GM19238 (cell line): ENCODE results near the gene LEFTY1.

Experiments
- DNase-seq: peaks from one replicate; pipeline ENCODE4 v3.0.0; 2011; ENCODE audit warnings: low spot score; ENCODE audit not compliant: insufficient read length

The LEFTY1 gene

DNA sequence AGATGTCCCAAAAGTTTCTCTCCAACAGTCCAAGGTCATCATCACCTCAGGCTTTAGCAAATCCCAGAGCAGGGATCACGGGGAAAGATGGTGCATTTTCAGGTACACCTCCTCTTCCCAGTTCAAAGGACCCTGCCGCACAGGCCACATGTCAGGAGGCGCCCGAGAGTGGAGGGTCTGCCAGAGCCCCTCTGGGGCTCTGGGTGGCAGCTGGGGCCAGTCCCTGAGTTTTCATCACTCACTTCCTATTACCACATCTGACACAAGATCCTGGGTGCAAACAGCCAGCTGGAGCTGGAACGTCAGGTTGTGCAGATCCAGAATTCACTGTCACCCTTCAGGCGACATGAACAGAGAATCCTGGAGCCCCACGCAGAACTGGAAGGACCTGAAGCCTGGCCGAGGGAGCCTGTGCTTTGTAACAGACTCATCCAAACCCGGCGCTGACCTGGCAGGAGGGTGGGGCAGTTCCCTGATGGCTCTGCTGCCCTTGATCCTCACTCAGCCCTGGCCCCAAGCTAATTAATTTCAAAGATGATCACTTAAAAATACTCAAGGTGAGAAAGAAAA lies 15.6 kb downstream of the LEFTY1 start:
- DNase-seq: no peak

DNA sequence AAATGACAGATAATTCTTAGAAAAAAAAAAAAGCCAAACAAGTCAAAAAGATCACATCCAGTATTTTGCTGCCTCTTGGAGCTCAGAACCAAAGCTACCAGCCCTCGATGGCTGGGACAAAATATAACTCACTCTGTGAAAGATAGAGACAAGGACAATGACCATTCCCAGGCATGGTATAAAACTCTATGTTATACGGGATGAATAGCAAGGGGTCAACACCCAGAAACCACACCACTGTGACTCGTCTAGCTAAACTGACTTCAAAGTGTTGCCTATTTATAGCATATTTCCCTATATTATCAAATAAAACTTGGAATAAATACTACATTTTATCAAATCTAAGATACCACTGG lies 16.9 kb downstream of the LEFTY1 start:
- DNase-seq: no peak

DNA sequence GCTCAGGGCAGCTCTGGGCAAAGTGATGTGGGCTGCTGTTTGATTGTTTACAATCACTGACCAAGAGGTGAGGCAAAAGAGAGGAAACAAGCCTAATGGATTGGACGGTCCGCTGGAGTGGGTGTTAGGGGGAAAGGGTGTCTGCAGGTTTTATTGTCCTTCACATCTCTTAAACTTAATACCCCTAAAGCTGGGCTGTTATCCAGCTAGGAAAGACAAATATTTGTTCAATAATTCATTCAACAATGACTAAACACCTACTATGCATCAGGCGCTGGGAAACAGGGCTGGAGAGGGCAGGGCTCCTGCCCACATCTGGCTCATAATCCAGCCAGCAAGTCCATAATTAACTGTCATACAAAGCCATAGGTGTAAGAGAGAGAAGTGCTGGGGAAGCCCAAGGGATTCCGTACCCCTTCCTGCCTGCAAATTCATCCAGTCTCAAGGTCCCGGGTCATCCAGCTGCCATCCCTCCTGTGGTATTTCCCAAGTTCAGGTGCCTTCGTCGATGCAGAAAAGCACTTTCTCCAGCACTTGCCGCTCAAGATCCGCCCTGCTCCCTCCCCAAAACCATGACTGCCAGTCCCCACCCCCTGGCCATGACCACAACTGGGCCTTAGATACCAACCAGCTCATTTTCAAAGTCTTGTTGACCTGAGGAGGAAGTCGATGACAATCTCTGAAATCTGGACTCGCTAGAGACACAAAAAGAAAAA lies 17.4 kb downstream of the LEFTY1 start:
- no peak for DNase-seq

DNA sequence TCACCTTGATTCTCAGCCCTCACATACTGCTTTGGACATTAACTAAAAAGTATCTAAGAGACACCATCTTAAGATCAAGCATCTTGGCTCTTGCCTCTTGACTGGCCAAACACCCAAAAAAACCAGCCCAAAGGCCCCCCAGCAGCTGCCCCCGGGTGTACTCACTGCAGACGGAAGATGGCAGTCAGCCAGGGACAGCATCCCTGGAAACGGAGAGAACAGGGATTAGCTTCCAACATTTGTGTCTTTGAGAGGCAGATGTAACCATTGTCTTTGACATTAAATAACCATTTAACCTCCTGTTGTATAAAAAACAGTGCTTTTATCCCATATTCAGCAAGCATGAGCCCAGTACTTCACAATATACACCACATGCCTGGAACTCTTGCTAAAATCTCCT lies 18.0 kb downstream of the LEFTY1 start:
- DNase-seq: no peak

DNA sequence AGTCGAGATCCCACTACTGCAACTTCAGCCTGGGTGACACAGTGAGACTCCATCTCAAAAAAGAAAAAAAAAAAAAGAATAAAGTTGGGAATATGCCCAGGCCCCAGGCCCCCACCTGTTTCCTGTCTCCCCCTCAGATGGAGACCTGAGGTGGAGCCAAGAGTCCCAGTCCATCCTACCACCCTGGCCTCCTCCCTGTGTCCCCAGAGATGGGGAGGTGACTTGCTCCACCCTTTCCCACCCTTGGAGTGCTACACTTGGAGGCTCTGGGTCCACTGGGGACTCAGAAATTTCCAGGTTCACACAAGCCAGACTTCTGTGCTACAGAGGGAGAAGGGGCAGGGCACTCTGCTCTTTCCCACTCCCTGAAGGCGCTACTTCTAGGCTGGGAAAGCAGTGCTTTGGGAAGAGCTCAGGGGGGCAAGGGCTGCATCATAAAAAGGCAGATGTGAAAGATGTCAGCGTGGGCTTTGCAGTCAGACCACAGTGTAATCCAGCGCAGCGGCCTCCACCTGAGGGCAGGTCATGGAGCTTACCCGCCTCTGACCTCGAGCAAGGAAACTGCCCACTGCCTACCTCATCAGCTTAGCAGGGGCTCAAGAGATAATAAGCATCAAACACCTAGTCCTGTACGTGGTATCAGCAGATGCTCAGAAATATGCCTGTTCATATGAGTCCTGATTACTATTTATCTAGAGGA lies 20.2 kb downstream of the LEFTY1 start:
- DNase-seq: no peak

DNA sequence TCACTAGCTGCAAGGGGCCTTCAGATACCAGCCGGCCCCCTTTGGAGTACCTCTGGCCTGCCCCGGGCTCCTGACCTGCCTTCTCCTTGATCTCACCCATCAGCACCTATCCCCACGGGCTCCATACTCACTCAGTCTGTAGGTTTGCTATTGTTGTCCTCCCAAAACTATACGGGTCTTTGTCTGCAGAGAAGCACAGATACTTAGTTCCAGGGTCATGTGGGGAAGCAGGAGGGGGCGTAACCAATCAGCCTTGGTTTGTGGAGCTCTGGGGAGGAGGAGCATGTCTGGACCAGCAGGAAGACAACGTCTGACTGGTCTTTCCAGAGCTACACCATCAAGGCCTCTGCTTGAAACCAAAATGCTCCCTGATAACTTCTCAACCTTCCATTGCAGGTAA lies 22.0 kb downstream of the LEFTY1 start:
- no peak for DNase-seq

DNA sequence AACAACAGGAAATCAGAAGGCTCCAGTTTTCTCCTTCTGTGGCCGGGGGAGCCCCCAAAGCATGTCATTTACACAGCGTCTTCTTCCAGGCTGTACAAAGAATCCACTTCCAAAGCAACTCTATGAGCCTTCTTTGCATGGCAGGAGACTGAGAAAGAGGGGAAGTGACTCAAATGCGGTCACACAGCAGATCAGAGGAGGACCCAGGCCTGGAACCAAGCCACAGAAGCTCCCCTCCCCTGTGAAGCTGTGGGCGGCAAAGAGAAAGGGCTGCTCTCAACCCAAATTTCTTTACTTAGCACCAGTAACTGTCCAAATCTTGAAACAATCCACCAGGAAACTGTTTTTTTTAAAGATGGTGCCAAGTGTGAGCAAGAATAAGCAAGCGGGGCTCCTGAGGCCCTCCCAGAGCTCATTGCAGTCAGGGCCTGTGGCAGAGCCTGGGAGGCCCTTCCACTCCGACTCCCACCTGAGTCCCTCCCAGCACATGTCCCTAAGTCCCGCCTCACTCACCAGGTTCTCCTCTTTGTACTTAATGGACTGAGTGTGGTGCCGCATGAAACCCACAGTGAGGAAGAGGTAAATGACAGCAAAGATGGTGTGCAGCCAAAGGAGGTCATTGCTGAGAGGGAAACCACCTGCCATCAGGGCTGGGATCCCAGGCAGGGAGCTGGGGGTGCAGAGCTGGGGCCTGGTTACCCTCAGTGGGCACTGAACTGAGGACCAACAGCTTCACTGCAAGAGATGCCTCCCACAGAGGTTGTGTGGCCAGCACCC lies 22.7 kb downstream of the LEFTY1 start:
- DNase-seq: no peak

DNA sequence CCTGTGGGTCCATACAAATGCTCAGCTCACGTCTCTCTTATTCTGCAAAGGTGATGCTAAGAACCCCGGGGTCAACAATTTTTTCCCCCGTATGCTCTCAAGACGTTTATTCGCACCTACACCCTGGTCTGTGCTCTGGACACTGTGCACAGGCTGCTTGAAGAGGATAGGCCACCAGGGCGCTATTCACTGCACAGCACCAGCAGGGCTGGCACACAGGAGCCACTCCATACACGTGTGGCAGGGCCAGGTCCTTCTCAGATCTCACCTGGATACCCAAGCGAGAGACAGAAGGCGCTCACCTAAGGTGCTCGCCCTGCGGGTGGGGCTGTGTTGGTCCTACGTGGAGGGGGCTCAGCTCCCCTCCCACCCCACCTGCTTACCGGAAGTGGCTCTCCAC lies 23.4 kb downstream of the LEFTY1 start:
- no peak for DNase-seq

DNA sequence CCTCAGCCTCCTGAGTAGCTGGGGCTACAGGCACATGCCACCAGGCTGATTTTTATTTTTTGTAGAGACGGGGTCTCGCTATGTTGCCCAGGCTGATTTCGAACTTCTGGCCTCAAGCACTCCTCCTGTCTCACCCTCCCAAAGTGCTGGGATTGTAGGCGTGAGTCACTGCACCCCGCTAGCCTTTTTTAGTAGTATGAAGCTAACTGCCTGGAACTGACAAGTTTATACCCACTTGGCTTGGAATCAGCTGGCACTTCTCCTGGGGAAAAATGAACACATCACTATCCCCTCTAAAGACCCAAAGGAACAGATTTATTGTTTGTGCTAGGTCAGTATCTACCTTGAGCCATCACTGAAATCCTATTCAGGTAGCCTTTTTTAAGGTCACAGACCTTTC lies 25.8 kb downstream of the LEFTY1 start:
- no peak for DNase-seq

DNA sequence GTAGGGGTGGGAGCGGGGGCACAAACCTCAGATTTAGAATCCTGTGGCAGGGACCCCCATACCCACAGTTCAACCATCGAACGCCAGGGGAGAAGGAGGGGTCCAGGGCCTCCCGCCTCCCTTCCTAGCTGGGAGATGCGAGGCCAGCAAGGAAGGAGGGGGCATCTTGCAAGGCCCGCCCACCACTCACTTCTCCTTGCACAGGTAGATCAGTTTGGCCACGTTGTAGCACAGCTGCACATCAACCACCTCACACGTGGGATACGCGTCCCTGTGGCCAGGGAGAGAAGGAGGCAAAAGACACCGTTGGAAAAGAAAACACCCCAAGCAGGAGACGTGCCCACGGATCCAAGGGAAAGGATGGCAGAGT lies 26.4 kb downstream of the LEFTY1 start:
- DNase-seq: no peak

DNA sequence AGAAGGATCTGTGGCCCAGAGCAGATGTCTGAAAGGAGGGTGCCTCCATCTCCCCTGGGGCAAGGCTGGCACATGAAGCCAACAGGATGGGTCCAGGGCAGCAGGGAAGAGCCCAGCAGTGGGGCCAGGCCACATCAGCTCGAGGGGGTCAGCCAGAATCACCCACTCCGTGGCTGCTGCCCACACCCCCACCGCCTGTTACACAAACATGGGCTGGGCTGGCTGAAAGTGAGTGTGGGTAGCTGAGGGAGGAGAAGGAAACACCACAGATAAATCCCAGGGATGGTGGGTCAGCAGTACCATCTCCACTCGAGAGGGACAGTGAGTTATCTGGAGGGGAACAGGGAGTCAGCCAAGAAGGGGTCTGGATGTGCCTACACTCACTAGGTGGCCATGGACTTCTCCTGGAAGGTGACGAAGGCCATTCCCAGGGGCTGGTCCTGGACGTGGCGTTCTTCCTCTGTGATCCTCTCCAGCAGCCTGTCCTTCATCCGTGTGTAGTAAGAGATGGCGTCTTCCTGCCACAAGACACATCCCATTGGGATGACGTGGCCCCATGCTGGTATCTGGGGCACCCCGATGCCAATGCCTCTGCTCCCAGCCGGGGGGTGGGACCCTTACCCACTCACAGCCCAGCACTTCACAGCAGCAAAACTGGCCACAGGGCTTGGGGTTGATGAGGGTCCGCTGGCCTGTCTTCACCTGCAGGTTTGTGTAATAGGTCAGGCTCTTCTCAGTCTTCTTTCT lies 26.9 kb downstream of the LEFTY1 start:
- DNase-seq: no peak

DNA sequence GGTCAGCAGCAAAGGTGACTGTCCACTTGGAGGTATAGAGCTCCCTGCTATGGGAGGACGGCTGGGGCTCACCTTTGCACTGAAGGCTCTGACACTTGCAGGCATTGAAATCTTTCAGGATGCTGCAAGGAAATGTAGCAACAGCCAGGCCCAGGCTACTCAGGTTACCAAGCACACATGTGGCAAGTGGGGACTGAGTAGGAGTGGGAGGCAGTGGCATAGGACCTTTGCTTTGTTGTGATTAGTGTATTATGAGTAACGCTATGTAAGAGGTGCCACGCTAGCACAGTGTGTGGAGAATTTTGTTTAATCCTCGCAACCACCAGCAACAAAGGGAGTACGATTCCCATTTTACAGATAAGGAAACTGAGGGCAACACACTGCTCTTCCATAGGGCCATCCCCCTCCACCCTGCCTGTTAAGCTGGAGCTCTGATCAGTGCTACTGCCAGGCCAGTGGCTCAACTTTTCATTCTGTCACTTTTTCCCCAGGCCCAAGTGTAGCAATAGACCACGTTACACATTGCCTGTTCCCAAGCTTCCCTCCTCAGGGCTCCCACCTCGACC lies 28.0 kb downstream of the LEFTY1 start:
- no peak for DNase-seq

DNA sequence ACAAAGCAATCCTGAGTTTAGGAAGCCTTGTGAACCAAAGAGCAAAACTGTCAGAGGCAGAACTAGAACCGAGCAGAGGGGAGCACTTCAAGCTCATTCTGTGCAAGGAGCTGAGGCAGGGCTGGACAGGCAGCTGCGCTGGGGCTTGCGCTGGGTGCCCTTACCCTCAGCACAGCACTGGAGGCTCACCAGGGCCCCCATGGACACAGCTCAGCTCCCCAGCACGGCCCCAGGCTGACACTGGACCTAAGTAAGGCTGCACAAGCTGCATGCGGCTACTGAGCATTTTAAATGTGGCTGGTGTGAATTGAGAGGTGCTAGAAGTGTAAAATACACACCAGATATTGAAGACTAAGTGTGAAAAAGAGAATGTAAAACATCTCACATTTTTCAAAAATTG lies 28.8 kb downstream of the LEFTY1 start:
- no peak for DNase-seq

DNA sequence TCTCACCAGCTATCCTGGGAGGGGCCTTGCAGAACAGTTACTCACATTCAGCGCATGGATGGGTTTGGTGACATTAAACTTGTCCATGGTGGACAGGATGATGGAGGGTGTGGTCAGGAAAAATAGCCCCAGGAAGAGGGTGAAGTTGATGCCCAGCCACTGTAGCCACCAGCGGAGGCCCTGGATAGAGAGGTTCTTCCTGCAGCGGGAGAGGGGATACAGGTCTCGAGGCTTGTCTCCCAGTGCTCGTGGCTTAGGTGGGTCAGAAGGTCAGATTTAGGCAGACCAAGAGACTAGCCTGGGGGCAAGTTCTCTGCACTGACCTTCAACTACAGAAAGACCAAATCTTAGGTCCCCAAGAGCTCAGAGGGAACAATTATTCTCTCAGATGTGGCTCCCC lies 29.8 kb downstream of the LEFTY1 start:
- DNase-seq: no peak

DNA sequence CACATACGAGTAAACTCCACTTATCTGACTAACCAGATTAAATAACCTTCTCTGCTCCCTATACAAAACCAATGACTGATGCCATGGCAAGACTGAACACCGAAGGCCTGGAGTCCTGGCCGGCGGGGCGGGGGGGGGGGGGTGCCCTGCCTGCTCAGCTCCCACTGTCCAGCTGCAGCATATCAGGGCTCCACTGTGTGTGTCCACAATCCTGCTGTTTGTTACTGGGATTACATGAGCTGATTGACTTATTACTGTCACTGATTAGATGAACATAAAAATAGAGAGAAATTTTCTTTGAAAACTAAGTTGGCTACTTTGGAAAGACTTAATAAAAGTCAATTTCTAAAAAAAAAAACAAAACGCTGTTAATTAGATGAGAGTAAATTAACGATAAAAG lies 31.7 kb downstream of the LEFTY1 start:
- DNase-seq: no peak

DNA sequence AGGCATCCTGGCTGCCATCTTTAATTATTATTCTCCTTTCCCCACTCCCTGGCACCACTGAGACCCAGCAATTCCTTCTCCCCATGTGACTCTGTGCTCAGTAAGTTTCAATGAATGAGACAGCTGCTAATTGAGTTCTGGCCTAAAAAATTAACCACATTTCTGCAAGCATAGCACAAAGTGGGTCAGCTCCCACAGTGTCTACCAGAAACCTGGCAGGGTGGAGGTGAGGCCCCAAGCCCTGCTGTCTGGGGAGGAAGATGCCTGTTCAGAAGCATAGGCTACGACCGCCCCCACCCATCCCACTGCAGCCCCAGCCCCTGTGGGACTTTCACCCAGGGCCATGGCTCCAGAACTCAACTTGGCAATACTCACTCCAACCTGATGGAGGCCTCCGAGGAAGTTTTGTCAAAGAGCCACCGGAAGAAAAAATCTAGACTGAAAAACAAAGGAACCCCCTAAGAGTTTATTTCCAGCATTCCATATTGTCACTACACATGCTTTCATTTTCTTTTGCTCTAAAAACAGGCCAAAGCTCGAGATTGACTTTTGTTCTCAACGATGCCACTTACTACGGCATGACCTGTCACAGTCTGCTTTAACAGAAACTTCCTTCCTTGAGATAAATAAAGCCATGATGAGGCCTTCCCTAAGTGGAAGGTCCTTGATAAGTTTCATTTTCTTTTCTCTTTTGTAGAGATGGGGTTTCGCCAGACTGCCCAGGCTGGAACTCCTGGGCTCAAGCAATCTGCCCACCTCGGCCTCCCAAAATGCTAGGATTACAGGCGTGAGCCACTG lies 33.2 kb downstream of the LEFTY1 start:
- no peak for DNase-seq

DNA sequence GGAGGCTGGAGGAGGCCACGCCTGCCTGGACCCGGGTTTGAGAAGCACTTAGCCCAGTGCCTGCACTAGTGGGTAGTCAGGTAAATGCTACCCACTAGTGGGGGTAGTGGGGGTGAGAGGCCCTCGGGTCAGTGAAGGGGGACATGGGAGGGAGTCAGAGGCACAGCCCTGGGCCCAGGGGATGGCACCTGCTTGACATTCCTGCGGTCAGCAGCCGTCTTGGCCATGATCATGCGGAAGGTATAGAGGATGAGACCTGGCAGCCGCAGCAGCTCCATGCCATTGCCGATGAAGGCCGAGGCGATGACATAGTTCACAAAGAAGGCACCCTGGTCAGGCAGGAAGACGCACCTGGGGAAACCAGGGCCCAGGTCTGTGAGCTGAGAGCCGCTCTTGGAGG lies 35.5 kb downstream of the LEFTY1 start:
- DNase-seq: no peak

DNA sequence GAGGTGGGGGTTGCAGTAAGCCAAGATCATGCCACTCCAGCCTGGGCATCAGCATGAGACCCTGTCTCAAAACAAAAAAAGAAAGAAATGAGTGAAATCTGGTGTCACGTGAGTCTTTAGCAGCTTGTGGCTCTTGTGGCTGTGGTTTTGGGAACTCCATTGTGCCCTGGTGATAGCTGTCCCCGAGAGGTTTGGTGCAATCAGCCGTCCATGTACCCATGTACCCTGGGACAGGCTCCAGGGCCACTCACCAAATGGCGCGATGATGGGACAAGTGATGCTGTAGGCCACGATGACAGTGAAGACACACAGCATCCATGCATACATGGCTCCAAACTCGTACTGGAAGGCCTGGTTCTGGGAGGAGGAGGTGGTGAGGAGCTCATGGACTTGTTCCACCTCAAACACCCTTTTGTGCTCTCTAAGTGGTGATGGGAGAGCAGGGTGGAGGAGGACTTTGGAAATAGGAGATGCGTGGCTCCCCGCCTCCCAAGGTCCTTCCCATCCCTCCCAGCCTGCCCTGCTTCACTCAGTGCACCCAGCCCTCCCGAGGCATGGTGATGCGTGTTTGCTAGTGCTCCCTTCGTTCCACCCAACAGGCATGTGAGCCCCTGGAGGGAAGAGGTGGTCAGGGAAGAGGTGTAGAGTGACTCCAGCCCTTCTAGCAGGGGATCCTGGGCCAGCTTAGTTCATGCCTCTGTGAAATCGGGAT lies 36.4 kb downstream of the LEFTY1 start:
- DNase-seq: no peak

DNA sequence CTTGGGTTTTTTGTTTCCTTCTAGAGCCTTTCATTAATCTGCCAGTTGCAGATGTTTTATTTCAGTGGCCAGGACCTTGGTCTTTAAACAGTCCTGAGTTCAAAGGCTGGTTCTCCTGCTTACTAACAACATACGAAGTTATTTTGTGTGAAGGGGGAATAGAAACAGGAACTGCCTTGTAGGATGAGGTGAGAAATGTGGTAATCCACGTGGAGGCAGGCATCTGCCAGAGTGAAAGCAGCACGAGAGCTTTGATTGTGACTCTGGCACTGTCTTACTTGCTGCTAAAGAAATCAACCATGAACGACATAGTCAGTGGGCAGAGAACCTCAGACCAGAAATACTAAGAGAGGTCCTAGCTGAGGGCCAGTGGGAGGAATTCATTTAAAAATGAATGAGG lies 37.1 kb downstream of the LEFTY1 start:
- peak; percentile 43 for DNase-seq

DNA sequence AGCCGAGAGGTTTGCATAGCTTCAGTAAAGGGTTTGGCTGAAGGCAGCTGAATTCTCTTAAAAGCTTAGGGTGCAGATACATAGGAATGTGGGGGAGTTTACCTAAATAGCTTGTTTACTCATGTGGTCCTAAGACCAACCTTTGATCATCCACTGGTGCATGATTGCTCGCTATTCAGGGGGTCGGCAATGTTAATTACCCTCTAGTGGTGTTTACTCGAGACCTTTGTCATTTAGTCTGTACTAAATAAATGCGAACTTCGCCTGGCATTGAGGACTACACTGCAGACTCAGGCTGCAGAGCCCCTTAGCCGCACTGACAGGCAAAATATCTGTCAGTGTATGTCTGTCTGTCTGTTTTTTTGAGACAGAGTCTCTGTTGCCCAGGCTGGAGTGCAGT lies 38.6 kb downstream of the LEFTY1 start:
- no peak for DNase-seq
